ENCODE results near the gene AP2M1.

The AP2M1 gene

GRCh38 chr3:184168363-184169120, 6.1 kb upstream of the AP2M1 start:
- no peak for TF ChIP-seq CTCF (conservative IDR thresholded peaks at IDR 0.05)
- no peak overlapping the region for H3K27ac ChIP-seq

GRCh38 chr3:184169896-184170875, 4.5 kb upstream of the AP2M1 start:
- no peak for TF ChIP-seq CTCF (conservative IDR thresholded peaks at IDR 0.05)
- H3K27ac ChIP-seq: no peak overlapping the region

- TF ChIP-seq CTCF (conservative IDR thresholded peaks at IDR 0.05): no peak
- no peak overlapping the region for H3K27ac ChIP-seq
These were observed 3.1 kb upstream of the AP2M1 start for GRCh38 chr3:184171562-184171961.

GRCh38 chr3:184172681-184173373, 1.8 kb upstream of the AP2M1 start:
- no peak for TF ChIP-seq CTCF (conservative IDR thresholded peaks at IDR 0.05)
- H3K27ac ChIP-seq: no peak overlapping the region; the same call in 1 of the 2 replicates

GRCh38 chr3:184173374-184173722, 1.3 kb upstream of the AP2M1 start:
- no peak for TF ChIP-seq CTCF (conservative IDR thresholded peaks at IDR 0.05)
- H3K27ac ChIP-seq: no peak overlapping the region; the same call in 1 of the 2 replicates

GRCh38 chr3:184174284-184174645, 390 bp upstream of the AP2M1 start:
- no peak for TF ChIP-seq CTCF (conservative IDR thresholded peaks at IDR 0.05)
- H3K27ac ChIP-seq: peak overlapping the region; percentile 87

GRCh38 chr3:184175506-184175905, 851 bp downstream of the AP2M1 start:
- no peak for TF ChIP-seq CTCF (conservative IDR thresholded peaks at IDR 0.05)
- peak overlapping the region; percentile 87 for H3K27ac ChIP-seq

Data from VCaP (cell line).